ENCODE measurements around the gene TAB2. TPM values are rescaled to one million over a fixed set of nuclear protein-coding genes. Genes with fewer than 3 reads are reported as not detected.

TAB2 gene
- total RNA-seq, 6 experiments from 2014 or later: 37.8 to 50.6 (median 44.5) TPM

- Mint-ChIP-seq H3K4me1 (ENCODE audit: low read depth) (no peaks in the 10 kb centered on the region), H3K27me3 (ENCODE audit: insufficient read depth) (peaks cover 33% of the 10 kb centered on the region), H3K9me3 (peaks cover 5% of the 10 kb centered on the region), H3K4me3 (no peak overlapping the region), H3K27ac (no peak overlapping the region), H3K36me3 (ENCODE audit: low read depth) (0 out of 2 replicates have a peak, but pooled peaks cover 5% of the 10 kb centered on the region)
- no peak for DNase-seq
- TF ChIP-seq CTCF (IDR thresholded peaks at IDR 0.05): no peak
These were observed 45.9 kb upstream of the TAB2 start for GRCh38 chr6:149271348-149272340.

GRCh38 chr6:149273318-149273717 is 44.2 kb upstream of the TAB2 start:
- H3K9me3 Mint-ChIP-seq: peaks cover 5% of the 10 kb centered on the region
- DNase-seq: no peak
- 0 out of 2 replicates have a peak, but pooled peaks cover 5% of the 10 kb centered on the region for H3K36me3 Mint-ChIP-seq (ENCODE audit: low read depth)
- H3K27me3 Mint-ChIP-seq (ENCODE audit: insufficient read depth): peaks cover 27% of the 10 kb centered on the region
- no peaks in the 10 kb centered on the region for H3K4me1 Mint-ChIP-seq (ENCODE audit: low read depth)
- H3K27ac Mint-ChIP-seq: no peak overlapping the region
- TF ChIP-seq CTCF (IDR thresholded peaks at IDR 0.05): no peak
- H3K4me3 Mint-ChIP-seq: no peak overlapping the region

GRCh38 chr6:149275621-149276020 is 41.9 kb upstream of the TAB2 start:
- peaks cover 34% of the 10 kb centered on the region for H3K27me3 Mint-ChIP-seq (ENCODE audit: insufficient read depth)
- no peak overlapping the region for H3K4me3 Mint-ChIP-seq
- TF ChIP-seq CTCF (IDR thresholded peaks at IDR 0.05): no peak
- H3K27ac Mint-ChIP-seq: no peak overlapping the region
- H3K4me1 Mint-ChIP-seq (ENCODE audit: low read depth): no peaks in the 10 kb centered on the region
- H3K9me3 Mint-ChIP-seq: peaks cover 5% of the 10 kb centered on the region
- H3K36me3 Mint-ChIP-seq (ENCODE audit: low read depth): 0 out of 2 replicates have a peak, but pooled peaks cover 5% of the 10 kb centered on the region
- no peak for DNase-seq

GRCh38 chr6:149277621-149278020 is 39.9 kb upstream of the TAB2 start:
- Mint-ChIP-seq H3K9me3 (peaks cover under 1% of the 10 kb centered on the region; the same call in 1 of the 2 replicates), H3K36me3 (ENCODE audit: low read depth) (0 out of 2 replicates have a peak, but pooled peaks cover 5% of the 10 kb centered on the region), H3K4me1 (ENCODE audit: low read depth) (no peaks in the 10 kb centered on the region), H3K4me3 (no peak overlapping the region), H3K27ac (no peak overlapping the region), H3K27me3 (ENCODE audit: insufficient read depth) (peaks cover 28% of the 10 kb centered on the region)
- TF ChIP-seq CTCF (IDR thresholded peaks at IDR 0.05): no peak
- DNase-seq: no peak

- Mint-ChIP-seq H3K4me3 (no peak overlapping the region), H3K9me3 (no peaks in the 10 kb centered on the region), H3K36me3 (ENCODE audit: low read depth) (no peaks in the 10 kb centered on the region), H3K4me1 (ENCODE audit: low read depth) (no peaks in the 10 kb centered on the region), H3K27ac (no peak overlapping the region), H3K27me3 (ENCODE audit: insufficient read depth) (peaks cover 20% of the 10 kb centered on the region)
- no peak for TF ChIP-seq CTCF (IDR thresholded peaks at IDR 0.05)
- no peak for DNase-seq
These were observed 38.5 kb upstream of the TAB2 start for GRCh38 chr6:149278997-149279396.
